SHP77 (cell line): Measurements from ENCODE around the gene TPPP3.
"Not testable (repeated sequence)": the region's sequence is repeated elsewhere in the genome, so short reads cannot be mapped to it uniquely, and the experiment has no call there.

Experiments used
- DNase-seq, 2 experiments: peaks; one replicate each; lab custom pipeline; 2025; lab: John Stamatoyannopoulos, UW

The TPPP3 gene

DNA sequence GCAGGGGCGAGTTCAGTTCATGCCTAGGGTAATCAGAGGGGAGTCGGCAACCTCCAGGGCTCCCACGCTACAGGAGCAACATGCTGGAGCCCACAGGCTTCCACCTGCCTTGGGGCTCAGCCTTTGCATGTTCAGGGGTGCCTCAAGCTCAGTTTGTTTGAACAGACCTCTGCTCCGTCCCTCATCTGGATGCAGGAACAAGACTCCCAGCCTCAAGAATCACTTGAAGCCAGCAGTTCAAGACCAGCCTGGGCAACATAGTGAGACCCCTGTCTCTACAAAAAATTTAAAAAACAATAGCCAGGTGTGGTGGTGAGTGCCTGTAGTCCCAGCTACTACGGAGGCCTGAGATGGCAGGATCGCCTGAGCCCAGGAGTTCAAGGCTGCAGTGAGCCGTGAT is 32.7 kb upstream of the TPPP3 start:
- no peak for DNase-seq

DNA sequence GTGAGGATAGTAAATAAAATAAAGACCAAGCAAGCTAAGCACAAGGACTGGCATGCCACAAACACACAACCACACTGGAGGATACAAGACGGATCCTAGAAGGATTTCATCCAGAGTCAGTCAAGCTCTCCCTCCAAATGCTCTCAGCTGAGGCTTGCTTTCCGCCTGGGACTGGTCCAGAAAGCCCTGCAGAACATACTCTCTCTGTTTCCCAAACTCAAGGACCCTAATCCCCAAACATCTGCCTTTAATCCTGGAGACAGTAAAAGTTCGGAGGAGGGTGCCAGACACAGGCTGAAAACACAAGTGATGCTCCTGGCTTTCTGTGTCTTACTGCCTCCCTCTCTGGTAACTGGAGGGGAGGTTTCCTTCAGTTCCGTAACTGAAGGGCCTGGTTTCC is 32.3 kb upstream of the TPPP3 start:
- no peak for DNase-seq

DNA sequence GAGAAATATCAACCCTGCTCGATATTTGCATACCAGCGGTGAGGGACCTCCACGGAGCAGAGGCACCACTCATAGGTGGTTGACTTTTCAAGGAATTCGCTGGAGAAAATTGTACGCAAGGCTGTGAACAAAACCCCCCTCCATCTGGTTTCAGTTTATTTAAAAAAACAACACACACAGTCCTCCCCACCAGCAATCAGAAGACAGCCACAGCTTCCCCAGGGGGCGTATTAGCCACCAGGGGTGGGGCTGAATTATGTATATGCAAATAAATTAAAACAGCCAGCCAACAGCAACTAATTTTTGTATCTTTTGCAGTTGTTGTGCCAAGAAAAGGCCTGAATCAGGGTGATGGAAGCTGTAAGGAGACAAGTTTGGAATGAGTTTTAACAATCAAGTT is 31.8 kb upstream of the TPPP3 start:
- no peak for DNase-seq

DNA sequence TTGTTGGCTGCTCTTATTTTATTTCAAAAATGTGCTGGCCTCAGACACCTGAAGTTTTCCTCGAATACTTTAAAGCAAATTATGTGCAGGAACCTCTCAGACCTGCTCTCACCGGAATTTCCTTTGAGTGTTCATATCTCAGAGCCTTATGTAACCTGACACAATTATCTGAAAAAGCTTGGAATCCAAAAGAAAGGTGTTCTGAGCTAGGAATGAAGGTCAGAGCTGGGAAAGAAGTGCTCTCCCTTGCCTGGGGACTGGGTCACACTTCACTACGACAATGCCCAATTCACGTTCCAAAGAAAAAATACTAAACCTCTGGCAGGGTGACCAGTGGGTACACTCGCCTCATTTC is 30.9 kb upstream of the TPPP3 start:
- no peak for DNase-seq

DNA sequence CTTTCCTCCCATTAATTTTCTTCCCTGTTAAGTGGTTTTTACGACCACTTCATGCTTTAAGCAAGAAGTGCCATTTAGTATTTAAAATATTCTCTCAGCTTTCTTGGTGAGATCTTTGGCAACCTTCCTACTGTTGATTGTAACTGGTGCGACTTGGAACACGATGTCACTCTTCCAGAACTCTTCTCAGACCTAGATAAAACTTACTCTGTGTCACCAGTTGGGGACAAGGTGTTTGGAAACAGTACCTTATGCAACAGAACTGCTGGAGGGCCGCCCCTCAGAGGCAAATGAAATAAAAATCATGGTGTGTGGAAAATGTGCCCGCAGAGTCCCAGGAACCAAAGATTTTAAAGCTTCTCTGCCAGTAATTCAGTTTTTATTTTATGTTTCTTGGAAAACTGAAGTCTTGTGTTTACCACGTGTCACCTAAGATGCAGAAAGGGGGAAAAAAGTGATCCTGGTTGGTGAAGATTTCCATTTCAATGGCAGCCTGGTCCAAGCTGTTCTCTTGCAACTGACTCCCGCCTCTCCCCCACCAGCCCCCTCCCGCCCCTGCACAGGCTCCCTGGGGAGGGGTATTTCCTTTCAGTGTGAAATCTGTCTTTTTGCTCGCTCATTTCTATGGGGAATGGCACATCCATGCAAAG is 30.4 kb upstream of the TPPP3 start:
- no peak for DNase-seq

DNA sequence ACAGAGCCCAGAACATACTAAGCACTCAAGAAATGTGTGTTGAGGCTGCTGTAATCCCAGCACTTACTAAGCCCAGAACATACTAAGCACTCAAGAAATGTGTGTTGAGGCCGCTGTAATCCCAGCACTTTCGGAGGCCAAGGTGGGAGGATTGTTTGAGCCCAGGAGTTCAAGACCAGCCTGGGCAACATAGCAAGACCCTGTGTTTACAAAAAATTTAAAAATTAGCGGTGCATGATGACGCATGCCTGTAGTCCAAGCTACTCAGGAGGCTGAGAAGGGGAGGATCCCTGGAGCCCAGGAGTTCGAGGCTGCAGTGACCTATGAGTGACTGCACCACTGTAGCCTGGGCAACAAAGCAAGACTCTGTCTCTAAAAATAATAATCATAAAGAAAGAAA is 29.7 kb upstream of the TPPP3 start:
- no peak for DNase-seq

DNA sequence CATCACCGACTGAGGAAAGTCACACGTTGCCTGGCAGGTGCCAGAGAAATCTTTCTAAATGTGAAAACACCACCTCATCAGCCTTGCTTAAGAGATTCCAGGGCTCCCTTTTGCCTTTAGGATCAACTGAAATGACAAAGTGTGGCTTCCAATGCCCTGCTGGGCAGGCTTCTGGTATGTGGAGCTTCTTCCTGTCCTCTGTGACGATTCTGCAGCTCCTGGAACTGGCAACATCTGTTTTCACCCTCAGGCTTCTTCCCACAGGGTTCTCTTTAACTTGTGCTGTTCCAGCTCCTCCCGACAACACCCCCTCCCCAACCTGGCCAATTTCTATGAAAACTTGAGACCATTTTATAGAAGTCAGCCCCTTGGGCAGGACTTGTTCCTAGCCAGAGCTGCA is 27.7 kb upstream of the TPPP3 start:
- DNase-seq = no peak

DNA sequence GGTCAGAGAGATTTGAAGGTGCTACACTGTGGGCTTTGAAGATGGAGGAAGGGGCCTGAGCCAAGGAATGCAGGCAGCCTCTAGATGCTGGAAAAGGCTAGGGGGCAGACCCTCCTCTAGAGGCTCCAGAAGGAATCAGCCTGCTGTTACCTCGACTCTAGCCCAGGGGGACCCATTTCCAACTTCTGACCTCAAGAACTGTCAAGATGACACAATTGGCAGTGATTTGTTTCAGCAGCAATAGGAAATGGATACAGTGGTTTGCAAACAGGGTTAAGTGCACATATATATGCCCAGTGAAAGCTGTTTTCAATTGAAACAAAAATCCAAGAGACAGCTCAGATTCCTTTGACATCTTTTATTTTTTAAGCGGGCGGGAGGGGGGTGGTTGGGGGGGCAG is 26.6 kb upstream of the TPPP3 start:
- DNase-seq = no peak

DNA sequence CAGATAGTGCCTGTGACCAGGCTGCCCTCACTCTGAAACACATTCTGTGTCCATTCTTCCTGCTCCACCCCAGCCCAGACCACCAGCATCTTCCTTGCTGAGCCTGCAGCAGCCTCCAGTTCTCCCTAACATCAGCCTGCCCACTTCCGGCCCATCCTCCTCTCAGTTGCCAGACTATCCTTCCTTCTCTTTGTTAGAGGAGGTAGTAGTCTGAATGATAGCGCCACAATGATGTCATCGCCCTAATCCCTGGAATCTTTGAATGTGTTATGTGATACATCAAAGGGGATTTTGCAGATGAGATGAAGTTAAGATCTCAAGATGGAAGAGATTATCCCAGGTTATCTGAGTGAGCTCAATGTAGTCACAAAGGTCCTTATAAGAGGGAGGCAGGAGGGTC is 26.2 kb upstream of the TPPP3 start:
- no peak for DNase-seq

DNA sequence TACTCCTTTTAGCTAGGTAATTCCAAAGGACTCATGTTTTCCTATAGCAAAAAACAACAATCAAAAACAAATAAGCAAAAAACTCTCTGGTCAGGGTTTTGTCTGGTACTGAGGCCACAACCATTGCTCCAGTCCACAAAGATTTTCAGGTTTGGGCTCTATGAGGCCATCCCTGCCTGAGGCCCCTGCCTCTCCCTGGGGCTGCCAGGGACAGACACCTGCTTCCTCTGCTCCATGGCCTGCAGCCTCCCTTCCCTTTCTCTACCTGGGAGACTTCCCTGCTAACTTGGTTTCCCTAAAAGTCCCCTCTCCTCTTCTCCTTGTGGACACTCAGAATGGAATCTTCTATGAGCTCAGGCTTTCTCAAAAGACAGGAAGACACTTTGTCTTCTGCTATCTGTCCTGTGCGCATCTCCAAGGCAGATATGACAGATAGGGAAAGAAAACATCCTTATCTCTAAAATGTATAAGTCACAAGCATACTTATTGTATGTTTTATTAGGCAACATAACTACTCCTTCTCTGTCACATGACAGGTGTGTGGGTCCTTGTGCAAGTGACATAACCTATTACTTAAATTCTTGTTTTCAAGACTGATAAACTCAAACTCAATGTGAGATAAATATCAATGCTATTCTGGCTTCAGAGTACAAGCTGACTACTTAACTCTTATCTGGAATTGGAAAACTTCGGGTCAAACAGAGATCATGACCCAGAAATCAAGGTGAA is 24.2 kb upstream of the TPPP3 start:
- no peak for DNase-seq

DNA sequence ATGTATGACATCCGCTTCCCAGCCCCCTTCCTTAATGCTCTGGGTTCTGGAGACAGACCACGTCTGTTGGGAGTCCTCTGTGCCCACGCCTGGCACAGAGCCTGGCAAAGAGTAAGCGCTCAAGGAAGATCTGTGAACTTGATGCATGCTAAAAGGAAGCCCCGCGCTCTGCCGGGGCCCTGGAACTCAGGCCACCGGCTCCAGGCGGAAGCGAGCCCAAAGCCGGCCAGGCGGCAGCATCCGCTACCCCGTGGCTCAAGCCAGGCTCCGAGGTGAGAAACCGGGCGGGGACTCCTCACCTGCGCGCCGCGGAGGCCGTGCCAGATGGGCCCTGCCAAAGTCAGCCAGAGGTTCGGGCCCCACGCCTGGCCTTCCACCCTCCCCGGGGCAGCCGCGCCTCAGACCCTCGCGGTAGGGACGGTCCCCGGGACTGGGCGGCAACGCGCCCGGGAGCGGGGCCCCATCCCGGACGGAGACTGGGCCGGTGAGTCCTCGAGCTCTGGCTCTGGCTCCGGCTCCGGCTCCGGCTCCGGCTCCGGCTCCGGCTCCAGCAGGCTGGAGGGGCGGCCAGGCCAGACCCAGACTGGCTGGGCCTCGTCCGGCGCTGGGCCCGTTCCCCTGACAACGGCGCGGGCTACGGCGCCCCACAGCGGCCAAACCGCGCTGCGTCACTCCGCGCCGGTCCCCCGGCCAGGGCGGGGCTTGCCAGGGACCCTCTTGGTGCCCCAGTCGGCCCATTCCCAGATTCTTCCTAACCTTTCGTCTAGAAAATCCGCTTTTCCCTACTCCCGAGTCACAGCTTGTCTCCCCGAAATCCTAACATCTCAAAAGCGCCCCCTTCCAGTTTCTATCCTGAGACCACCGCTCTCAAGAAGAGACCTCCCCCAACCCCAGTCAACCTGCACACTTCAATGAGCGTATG is 22.8 kb upstream of the TPPP3 start, which contains the start of gene ZDHHC1:
ZDHHC1 (minus strand) TSS at position 606 of the 922 bp plus-strand sequence. CDS start 8,702 bp downstream, outside the sequence.
- DNase-seq = peak; percentile 35 to 53

DNA sequence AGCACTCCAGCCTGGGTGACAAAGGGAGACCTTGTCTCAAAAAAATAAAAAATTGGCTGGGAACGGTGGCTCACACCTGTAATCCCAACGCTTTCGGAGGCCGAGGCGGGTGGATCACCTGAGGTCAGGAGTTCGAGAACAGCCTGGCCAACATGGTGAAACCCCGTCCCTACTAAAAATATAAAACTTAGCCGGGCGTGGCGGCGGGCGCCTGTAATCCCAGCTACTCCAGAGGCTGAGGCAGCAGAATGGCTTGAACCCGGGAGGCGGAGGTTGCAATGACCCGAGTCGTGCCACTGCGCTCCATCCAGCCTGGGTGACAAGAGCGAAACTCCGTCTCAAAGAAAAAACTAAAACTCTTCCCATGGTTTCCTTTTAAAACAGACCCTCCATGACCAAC is 22.1 kb upstream of the TPPP3 start:
- not testable (repeated sequence) for DNase-seq

DNA sequence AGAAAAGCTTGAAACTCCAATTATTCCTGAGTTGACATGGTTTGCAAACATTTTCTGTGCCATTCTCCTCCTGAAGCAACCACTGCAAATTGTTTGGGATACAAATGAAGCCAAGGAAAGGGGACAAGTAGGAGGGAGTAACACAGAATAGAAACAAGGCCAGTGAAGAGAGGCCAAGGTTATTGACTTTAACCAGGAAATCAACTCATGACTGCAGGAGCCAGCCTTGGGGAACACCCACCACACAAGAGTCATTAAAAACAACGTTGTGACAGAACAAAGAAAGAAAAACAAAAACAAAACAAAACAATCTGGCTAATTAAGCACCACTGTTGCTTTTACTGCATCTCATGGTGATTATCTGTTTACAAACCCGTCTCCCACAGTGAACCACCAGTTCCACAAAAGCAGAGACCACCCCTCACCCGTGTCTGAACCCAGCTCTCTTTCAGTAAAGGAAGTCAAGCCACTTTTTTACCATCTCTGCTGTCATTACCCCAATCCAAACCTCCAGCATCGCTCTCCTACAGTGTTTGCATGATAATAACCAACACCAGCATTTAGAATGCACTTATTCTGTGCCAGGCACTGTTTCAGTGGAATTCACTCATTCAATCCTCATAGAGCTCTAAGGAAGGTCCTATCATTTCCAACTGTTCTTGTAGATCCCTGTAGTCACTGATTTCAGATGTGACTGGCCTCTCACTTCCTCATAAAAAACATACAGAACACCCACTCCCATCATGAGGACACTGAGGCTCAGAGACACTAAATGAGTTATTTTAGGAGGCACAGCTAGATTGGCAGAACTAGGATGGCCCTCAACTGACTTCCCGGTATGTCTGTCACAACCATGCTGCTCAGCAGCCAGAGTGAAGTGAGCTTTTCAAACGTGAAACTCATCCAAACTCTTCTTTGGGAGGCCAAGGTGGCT is 20.9 kb upstream of the TPPP3 start:
- DNase-seq = no peak

DNA sequence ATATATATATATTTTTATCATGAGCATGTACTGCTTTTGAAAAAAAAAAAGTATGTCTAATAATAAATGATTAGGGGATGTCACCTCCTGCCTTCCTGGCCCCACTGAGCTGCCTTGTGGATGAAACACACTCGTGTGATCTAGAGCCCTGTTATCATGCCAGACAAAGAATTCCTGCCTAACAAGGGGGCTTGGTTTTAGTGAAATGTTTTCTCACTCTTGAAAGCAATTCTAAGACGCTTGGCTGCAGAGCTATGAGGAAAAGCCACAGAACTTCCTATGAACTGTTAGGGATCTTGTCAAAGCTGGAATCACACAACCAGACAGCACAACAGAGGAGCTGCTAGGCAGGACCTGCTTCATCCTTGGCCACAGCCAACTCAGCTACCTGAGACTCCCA is 19.0 kb upstream of the TPPP3 start:
- DNase-seq = no peak

DNA sequence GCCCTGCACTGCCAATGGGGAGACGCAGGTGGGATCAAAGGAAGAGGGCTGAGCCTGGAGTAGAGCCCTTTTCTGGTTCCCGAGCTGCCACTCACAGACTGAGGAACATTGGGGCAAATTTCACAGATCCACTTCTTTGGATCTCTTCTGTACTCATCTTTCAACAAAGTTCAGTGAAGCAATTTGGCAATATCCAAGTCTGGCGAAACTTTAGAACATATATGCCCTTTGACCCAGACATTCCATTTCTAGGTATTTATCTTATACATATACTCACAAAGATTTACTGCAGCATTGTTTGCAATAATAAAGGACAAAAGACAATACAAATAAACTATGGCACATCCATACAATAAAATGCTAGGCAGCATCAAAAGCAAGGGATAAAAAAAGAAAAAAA is 18.0 kb upstream of the TPPP3 start:
- no peak for DNase-seq

DNA sequence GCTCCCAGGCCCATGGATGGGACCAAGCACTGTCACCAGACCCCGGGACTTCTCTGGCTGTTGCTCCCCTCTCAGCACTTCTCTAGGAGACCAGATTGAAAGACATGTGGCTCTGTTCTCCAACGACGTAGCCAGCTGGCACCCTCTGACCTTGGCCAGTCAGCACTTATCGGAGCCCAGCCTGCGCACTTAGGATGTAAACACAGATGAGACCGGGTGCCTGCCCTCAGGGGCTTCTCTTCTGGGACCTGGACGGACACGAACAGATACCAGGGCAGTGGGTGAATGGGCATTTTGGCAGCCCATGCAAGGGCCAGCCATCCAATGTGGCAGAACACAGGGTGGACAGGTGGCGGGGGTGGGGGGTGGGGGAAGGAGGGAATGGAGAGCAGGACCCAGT is 16.3 kb upstream of the TPPP3 start:
- DNase-seq = no peak

DNA sequence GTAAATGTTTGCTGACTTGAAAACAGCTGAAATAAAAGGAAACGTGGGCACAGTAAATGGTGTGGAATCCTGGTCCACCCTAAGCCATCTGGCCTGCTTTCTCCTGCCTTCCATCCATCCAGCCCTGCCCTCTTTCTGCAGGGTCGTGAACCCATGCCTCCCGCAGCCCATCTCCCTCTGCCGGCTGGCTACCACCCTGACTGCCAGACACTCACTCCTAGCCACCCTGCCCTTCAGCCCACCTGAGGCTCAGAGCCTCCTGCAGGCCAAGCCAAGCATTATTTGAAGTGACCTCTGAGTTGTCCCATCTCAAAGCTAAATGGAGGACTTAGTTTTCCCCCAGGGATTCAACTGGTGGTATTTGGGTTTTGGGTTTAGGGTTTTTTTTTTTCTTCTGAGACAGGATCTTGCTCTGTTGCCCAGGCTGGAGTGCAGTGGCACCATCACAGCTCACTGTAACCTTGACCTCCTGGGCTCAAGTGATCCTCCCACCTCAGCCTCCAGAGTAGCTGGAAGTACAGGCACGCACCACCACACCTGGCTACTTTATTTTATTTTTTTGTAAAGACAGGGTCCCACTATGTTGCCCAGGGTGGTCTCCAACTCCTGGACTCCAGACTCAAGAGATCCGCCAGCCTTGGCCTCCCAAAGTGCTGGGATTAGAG is 14.6 kb upstream of the TPPP3 start:
- DNase-seq = no peak

DNA sequence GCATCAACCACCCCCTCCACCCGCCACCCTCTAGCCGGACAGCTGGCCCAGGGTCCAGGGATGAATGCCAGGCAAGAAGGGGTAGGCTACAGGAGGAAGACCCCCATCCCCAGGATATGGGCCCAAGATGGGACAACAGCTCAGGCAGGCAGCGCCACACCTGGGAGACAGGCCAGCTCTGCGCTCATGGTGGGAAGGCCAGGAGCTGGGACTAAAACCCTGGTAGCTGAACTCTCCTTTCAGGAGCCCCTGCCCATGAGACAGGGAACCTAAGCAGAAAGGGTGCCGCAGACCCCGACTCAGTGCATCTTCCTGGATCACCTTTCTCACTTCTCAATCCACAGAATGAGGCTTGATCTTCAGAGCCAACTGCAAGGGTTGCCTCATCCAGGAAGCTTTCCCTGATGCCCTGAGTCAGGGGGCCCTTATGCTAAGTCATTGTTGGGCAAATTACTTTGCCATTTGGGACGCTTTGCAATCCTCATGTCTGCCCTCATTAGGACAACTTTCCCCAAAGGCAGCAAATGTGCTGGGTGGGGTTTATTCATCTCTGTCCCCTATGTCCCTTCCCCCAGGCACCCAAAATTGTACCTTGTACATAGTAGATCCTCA is 14.0 kb upstream of the TPPP3 start:
- no peak for DNase-seq

DNA sequence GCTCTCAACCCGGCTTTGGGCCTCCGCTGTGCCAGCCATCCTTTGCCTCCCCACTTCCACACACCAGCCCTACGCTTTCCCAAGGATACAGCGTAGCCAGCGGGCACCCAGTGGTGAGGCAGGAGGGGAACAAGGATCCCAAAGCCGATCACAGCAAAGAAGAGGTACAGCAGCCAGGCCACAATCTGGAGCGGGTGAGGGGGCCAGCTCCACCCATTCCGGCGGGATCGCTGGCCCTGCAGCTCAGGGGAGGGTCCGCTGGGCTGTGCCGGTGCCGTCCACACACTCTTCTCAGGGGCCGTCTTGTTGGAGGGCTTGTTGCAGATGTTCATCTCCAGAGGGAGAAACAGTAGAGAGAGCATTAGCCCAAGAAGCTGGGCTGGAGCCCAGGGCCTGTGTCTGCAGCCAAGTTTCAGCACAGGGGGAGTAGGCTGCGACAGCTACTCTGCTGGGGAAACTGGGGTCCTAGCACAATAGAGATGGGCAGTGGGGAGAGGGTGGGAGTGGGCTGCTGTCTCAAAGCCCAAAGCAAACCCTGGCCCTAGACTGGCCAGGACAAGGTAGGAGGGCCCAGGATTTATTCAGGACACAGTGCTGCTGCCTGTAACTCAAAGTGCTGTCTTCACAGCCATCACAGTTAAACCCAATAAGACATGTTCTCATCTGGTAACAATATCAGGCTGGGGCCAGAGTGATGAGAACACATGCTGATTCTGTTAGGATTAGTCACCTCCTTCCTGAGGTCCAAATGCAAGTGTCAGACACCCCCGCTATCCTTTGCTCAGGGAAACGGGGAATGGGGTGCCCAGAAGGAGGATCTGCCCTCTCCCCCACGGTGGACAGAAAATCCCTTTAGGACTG is 13.0 kb upstream of the TPPP3 start:
- no peak for DNase-seq

DNA sequence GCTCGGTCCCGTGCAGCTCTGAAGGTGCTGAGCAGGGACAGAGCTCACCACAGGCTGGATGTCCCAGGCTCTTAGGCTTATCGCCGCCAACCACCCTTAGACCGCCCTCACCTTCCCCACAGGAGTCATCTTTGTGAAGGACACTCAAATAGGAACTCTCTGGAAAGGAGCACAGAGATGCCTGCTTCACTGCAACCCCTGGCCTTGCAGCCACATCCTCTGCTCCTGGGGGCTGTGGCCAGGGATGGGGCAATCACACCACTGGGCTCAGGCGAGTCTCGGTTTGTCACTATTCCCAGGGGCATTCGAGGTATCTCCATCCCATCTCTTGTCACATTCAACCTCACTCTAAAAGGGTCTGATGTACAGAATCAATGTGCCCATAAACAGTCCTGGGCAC is 12.0 kb upstream of the TPPP3 start:
- no peak for DNase-seq
